Activated T-helper 2 cell treated with anti-CD3 and anti-CD28 coated beads, Interferon-gamma antibody, Interleukin-2, Interleukin-4, amounts not matched to agents 10 μg/mL and 5 μg/mL and 100 μg/mL, durations not matched to agents 14 hours and 24 hours and 36 hours (primary cell): ENCODE results near the gene JAK2. TPM values are rescaled to one million over a fixed set of nuclear protein-coding genes. Genes with fewer than 3 reads are reported as not detected.

Experiments
- DNase-seq: peaks from one replicate; pipeline ENCODE4 v3.0.0; 2021; ENCODE audit warnings: low spot score
- H3K27ac Mint-ChIP-seq: one replicate; pipeline ENCODE4 v1.8.0; 2021; ENCODE audit warnings: mixed read lengths
- H3K27me3 Mint-ChIP-seq: one replicate; pipeline ENCODE4 v1.8.0; 2021; ENCODE audit warnings: low read depth, mixed read lengths
- H3K36me3 Mint-ChIP-seq: one replicate; pipeline ENCODE4 v1.8.0; 2021; ENCODE audit warnings: low read depth, mixed read lengths
- H3K4me1 Mint-ChIP-seq: one replicate; pipeline ENCODE4 v1.8.0; 2021; ENCODE audit warnings: low read depth, mixed read lengths
- H3K4me3 Mint-ChIP-seq: one replicate; pipeline ENCODE4 v1.8.0; 2021; ENCODE audit warnings: low read depth, mild to moderate bottlenecking, moderate library complexity, mixed read lengths
- H3K9me3 Mint-ChIP-seq: one replicate; pipeline ENCODE4 v1.8.0; 2021; ENCODE audit warnings: mixed read lengths
- intact Hi-C: fragments of 100-400 bp; cut with micrococcal nuclease; formaldehyde crosslinking; loops from one replicate; pipeline ENCODE4 v1.15.1; 2023
- total RNA-seq: library from RNA; stranded (reverse); gene quantifications from 2 replicates; pipeline ENCODE4 v1.2.3, GENCODE V29; 2022

JAK2 gene
- total RNA-seq, 1 donor from 2014 or later: 32.3 TPM

DNA sequence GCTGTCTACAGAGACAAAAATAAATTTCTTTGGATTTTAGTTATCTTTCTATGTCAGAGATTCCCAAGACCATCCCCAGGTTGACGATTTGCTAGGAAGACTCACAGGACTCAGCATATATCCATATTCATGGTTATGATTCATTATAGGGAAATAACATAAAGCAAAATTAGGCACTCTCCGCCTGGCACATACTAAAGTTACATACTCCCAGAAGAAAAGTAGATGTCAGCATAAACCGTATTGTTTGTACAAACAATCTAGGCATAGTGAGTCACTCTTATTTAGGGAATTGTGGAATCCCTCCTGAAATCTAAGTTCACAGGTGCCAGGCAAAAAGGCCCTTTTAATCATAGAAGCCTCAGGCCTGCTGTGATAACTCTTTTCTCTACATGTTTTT lies 137.4 kb downstream of the JAK2 start:
- intact Hi-C loops: loop anchor here (10.0 kb wide), 1 partner anchor 58 kb away; no protein-coding TSS in a partner anchor
- no peak for DNase-seq
- H3K36me3 Mint-ChIP-seq: peaks cover 54% of the 10 kb centered on the region
- H3K4me3 Mint-ChIP-seq: no peak overlapping the region
- no peaks in the 10 kb centered on the region for H3K9me3 Mint-ChIP-seq
- H3K27me3 Mint-ChIP-seq: no peaks in the 10 kb centered on the region
- H3K27ac Mint-ChIP-seq: no peak overlapping the region
- H3K4me1 Mint-ChIP-seq: no peaks in the 10 kb centered on the region

DNA sequence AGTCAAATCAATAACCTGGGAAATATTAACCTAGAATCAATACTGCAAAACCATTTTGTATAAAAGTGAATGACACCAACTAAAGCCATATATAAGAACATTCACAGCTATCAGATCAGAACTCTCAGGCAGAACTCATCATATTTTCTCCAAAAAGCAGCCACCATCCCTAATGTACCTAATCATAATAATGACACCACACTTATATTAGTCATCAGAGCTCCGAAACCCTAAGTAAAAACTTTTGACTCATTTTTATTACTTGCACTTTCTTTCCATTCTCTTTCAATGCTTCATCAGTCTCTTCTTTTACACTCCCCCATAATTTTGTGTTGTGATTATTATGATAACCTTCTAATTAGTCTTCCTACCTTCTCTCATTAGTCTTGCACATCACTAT lies 155.1 kb downstream of the JAK2 start:
- H3K4me1 Mint-ChIP-seq: peaks cover 7% of the 10 kb centered on the region
- no peak overlapping the region for H3K27ac Mint-ChIP-seq
- no peak for DNase-seq
- peaks cover 43% of the 10 kb centered on the region for H3K9me3 Mint-ChIP-seq
- peaks cover 55% of the 10 kb centered on the region for H3K36me3 Mint-ChIP-seq
- no peaks in the 10 kb centered on the region for H3K27me3 Mint-ChIP-seq
- no peak overlapping the region for H3K4me3 Mint-ChIP-seq
- intact Hi-C loops: no loop called here

GRCh38 chr9:5144217-5144616 lies 159.1 kb downstream of the JAK2 start:
- H3K9me3 Mint-ChIP-seq: peaks cover 26% of the 10 kb centered on the region
- peaks cover 75% of the 10 kb centered on the region for H3K36me3 Mint-ChIP-seq
- no peaks in the 10 kb centered on the region for H3K27me3 Mint-ChIP-seq
- no peak overlapping the region for H3K4me3 Mint-ChIP-seq
- intact Hi-C loops: no loop called here
- H3K27ac Mint-ChIP-seq: no peak overlapping the region
- DNase-seq: no peak
- peaks cover 7% of the 10 kb centered on the region for H3K4me1 Mint-ChIP-seq

DNA sequence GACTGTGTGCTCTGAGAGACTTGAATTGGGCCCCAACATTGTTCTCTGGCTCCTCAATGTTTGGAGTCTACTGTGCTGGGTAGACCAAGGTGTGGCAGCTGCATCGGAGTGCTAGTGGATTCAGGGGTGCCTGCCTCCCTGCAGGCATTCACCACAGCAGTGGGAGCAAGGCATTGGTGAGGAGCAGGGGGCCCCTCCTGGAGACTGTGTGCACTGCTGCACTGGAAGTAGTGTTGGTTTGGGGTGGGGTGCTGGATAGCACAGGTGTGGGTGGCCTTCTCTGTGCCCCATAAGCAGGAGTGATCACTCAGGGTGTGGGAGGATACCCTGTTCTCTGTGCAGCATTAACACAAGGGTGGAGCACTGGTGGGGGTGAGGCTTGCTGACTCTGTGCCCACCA lies 161.2 kb downstream of the JAK2 start:
- DNase-seq: no peak
- intact Hi-C loops: no loop called here
- Mint-ChIP-seq H3K27ac (no peak overlapping the region), H3K4me3 (no peak overlapping the region), H3K36me3 (peaks cover 80% of the 10 kb centered on the region), H3K9me3 (peaks cover 28% of the 10 kb centered on the region), H3K27me3 (no peaks in the 10 kb centered on the region), H3K4me1 (peaks cover 3% of the 10 kb centered on the region)

Other genes starting within 250 kb of the JAK2 start
- 33.9 and 34.5 TPM in 2 replicates for gene AK3, start 244.1 kb upstream of the JAK2 start, total RNA-seq
- gene RCL1, start 192.3 kb upstream of the JAK2 start, total RNA-seq: 34.5 and 36.3 TPM in 2 replicates
- not detected in 2 replicates for gene INSL6, start 200.4 kb downstream of the JAK2 start, total RNA-seq
- gene INSL4, start 246.1 kb downstream of the JAK2 start, total RNA-seq: not detected in 2 replicates